ENCODE measurements around the gene CTNNB1. TPM values are rescaled to one million over a fixed set of nuclear protein-coding genes. Genes with fewer than 3 reads are reported as not detected.

Gene CTNNB1
- total RNA-seq, 2 experiments from 2014 or later, result 157 to 201 TPM

GRCh38 chr3:41251593-41251992 lies 52.3 kb downstream of the CTNNB1 start:
- H3K79me2 ChIP-seq (ENCODE audit: insufficient read depth, low read depth, low read length), result no peaks in the 10 kb centered on the region
- no peaks in the 10 kb centered on the region for H3K9me3 ChIP-seq (ENCODE audit: low read length)
- no peaks in the 10 kb centered on the region for H3K36me3 ChIP-seq (ENCODE audit: insufficient read depth, low read length)
- H4K20me1 ChIP-seq (ENCODE audit: insufficient read depth, low read length), result no peaks in the 10 kb centered on the region
- peaks cover 6% of the 10 kb centered on the region for H3K4me1 ChIP-seq (ENCODE audit: insufficient read depth, low read length, poor library complexity, severe bottlenecking)
- no peak overlapping the region for H2AFZ ChIP-seq (ENCODE audit: low read length)
- TF ChIP-seq EZH2phosphoT487 (IDR thresholded peaks at IDR 0.05; ENCODE audit: borderline replicate concordance, low read depth, low read length), result no peak
- no peak for TF ChIP-seq CTCF (conservative IDR thresholded peaks at IDR 0.05; ENCODE audit: low read length)
- no peaks in the 10 kb centered on the region for H3K9me2 ChIP-seq (ENCODE audit: insufficient read depth, low read length)
- intact Hi-C loops (cut with micrococcal nuclease; ENCODE audit: unreplicated experiment), result no loop called here
- H3K4me3 ChIP-seq (ENCODE audit: low read depth, low read length, poor library complexity, severe bottlenecking), result no peak overlapping the region
- no peak overlapping the region for H3K4me2 ChIP-seq (ENCODE audit: low read length)
- CTCF ChIA-PET (ENCODE audit: unreplicated experiment), result no interaction called here
- H3K27ac ChIP-seq (ENCODE audit: low read depth, low read length, poor library complexity, severe bottlenecking), result no peak overlapping the region
- no peak for DNase-seq (ENCODE audit: low spot score)
- POLR2A ChIA-PET, result interaction anchor here (0.7 kb wide), 1 partner anchor 718 kb away, joined by 3 read pairs; no protein-coding TSS in a partner anchor
- BruUV-seq (replicated peaks), result no TSS peak

GRCh38 chr3:41258239-41258800 lies 59.0 kb downstream of the CTNNB1 start:
- Histone ChIP-seq H3K27ac (ENCODE audit: low read depth, low read length, poor library complexity, severe bottlenecking) (no peak overlapping the region), H3K4me3 (ENCODE audit: low read depth, low read length, poor library complexity, severe bottlenecking) (no peak overlapping the region), H3K4me2 (ENCODE audit: low read length) (no peak overlapping the region), H2AFZ (ENCODE audit: low read length) (no peak overlapping the region), H3K4me1 (ENCODE audit: insufficient read depth, low read length, poor library complexity, severe bottlenecking) (no peaks in the 10 kb centered on the region), H4K20me1 (ENCODE audit: insufficient read depth, low read length) (no peaks in the 10 kb centered on the region), H3K9me3 (ENCODE audit: low read length) (no peaks in the 10 kb centered on the region), H3K36me3 (ENCODE audit: insufficient read depth, low read length) (no peaks in the 10 kb centered on the region), H3K79me2 (ENCODE audit: insufficient read depth, low read depth, low read length) (no peaks in the 10 kb centered on the region), H3K9me2 (ENCODE audit: insufficient read depth, low read length) (no peaks in the 10 kb centered on the region)
- TF ChIP-seq EZH2phosphoT487 (IDR thresholded peaks at IDR 0.05; ENCODE audit: borderline replicate concordance, low read depth, low read length), result no peak
- TF ChIP-seq CTCF (conservative IDR thresholded peaks at IDR 0.05; ENCODE audit: low read length), result no peak
- ChIA-PET POLR2A (no interaction called here), CTCF (ENCODE audit: unreplicated experiment) (no interaction called here)
- DNase-seq (ENCODE audit: low spot score), result no peak
- BruUV-seq (replicated peaks), result no TSS peak
- intact Hi-C loops (cut with micrococcal nuclease; ENCODE audit: unreplicated experiment), result no loop called here

GRCh38 chr3:41259449-41260062 lies 60.3 kb downstream of the CTNNB1 start:
- Histone ChIP-seq H3K4me2 (ENCODE audit: low read length) (no peak overlapping the region), H3K4me3 (ENCODE audit: low read depth, low read length, poor library complexity, severe bottlenecking) (no peak overlapping the region), H3K9me3 (ENCODE audit: low read length) (no peaks in the 10 kb centered on the region), H3K79me2 (ENCODE audit: insufficient read depth, low read depth, low read length) (no peaks in the 10 kb centered on the region), H3K4me1 (ENCODE audit: insufficient read depth, low read length, poor library complexity, severe bottlenecking) (no peaks in the 10 kb centered on the region), H4K20me1 (ENCODE audit: insufficient read depth, low read length) (no peaks in the 10 kb centered on the region), H2AFZ (ENCODE audit: low read length) (no peak overlapping the region), H3K9me2 (ENCODE audit: insufficient read depth, low read length) (no peaks in the 10 kb centered on the region), H3K36me3 (ENCODE audit: insufficient read depth, low read length) (no peaks in the 10 kb centered on the region), H3K27ac (ENCODE audit: low read depth, low read length, poor library complexity, severe bottlenecking) (no peak overlapping the region)
- intact Hi-C loops (cut with micrococcal nuclease; ENCODE audit: unreplicated experiment), result no loop called here
- TF ChIP-seq CTCF (conservative IDR thresholded peaks at IDR 0.05; ENCODE audit: low read length), result no peak
- no peak for TF ChIP-seq EZH2phosphoT487 (IDR thresholded peaks at IDR 0.05; ENCODE audit: borderline replicate concordance, low read depth, low read length)
- POLR2A ChIA-PET, result no interaction called here
- CTCF ChIA-PET (ENCODE audit: unreplicated experiment), result no interaction called here
- BruUV-seq (replicated peaks), result no TSS peak
- DNase-seq (ENCODE audit: low spot score), result no peak

All from OCI-LY7 (cell line).